NCI-H2107 treated with DMSO at 0.1 percent for 48 hours (cell line): Measurements from ENCODE around the gene PHF20.
A peak's percentile ranks its signal among the peaks of the same experiment; 100 is the strongest.
"Not testable (repeated sequence)": the region's sequence is repeated elsewhere in the genome, so short reads cannot be mapped to it uniquely, and the experiment has no call there.

Experiments
- DNase-seq: peaks from one replicate; lab custom pipeline; 2025; ENCODE audit not compliant: unreplicated experiment; lab: John Stamatoyannopoulos, UW

PHF20 gene

GRCh38 chr20:35909176-35909575 is 137.4 kb downstream of the PHF20 start:
- DNase-seq, result no peak

- DNase-seq, result no peak
Measured at GRCh38 chr20:35909796-35910195, 138.0 kb downstream of the PHF20 start.

GRCh38 chr20:35910254-35910653 is 138.4 kb downstream of the PHF20 start:
- no peak for DNase-seq

- DNase-seq, result no peak
Measured at GRCh38 chr20:35912881-35913280, 141.1 kb downstream of the PHF20 start.

- DNase-seq, result no peak
Measured at GRCh38 chr20:35917077-35917476, 145.3 kb downstream of the PHF20 start.

- DNase-seq, result no peak
Measured at GRCh38 chr20:35918021-35918420, 146.2 kb downstream of the PHF20 start.

- no peak for DNase-seq
Measured at GRCh38 chr20:35920523-35920922, 148.7 kb downstream of the PHF20 start.

GRCh38 chr20:35929301-35929700 is 157.5 kb downstream of the PHF20 start:
- DNase-seq, result no peak

GRCh38 chr20:35934050-35934449 is 162.2 kb downstream of the PHF20 start:
- no peak for DNase-seq

- no peak for DNase-seq
Measured at GRCh38 chr20:35939264-35939663, 167.4 kb downstream of the PHF20 start.

- DNase-seq, result no peak
Measured at GRCh38 chr20:35941620-35942019, 169.8 kb downstream of the PHF20 start.

GRCh38 chr20:35942243-35942642 is 170.4 kb downstream of the PHF20 start:
- DNase-seq, result no peak

- no peak for DNase-seq
Measured at GRCh38 chr20:35947489-35947888, 175.7 kb downstream of the PHF20 start.

GRCh38 chr20:35947907-35948306 is 176.1 kb downstream of the PHF20 start:
- DNase-seq, result no peak

- DNase-seq, result no peak
Measured at GRCh38 chr20:35950093-35950492, 178.3 kb downstream of the PHF20 start.

GRCh38 chr20:35952080-35952479 is 180.3 kb downstream of the PHF20 start:
- DNase-seq, result not testable (repeated sequence)

- no peak for DNase-seq
Measured at GRCh38 chr20:35952480-35953386, 180.9 kb downstream of the PHF20 start.

GRCh38 chr20:35953387-35954199 is 181.8 kb downstream of the PHF20 start:
- no peak for DNase-seq

GRCh38 chr20:35954200-35954906 is 182.5 kb downstream of the PHF20 start, which contains the start of gene SCAND1:
Gene SCAND1 (minus strand): TSS chr20:35954502. CDS start chr20:35954284, 218 bp downstream.
- DNase-seq, result peak; percentile 87

GRCh38 chr20:35954907-35955251 is 183.1 kb downstream of the PHF20 start:
- DNase-seq, result no peak

GRCh38 chr20:35956616-35957015 is 184.8 kb downstream of the PHF20 start:
- no peak for DNase-seq
